MM.1S (cell line): Measurements from ENCODE around the gene ZPBP2.

ENCODE experiments used
- CTCF ChIP-seq: fragments of 300-600 bp; sonication (generic); IDR thresholded peaks from 2 replicates; pipeline ENCODE4 v1.5.1; 2016; ENCODE audit warnings: antibody characterized with exemption, low read length, mixed read lengths
- EZH2 ChIP-seq: fragments of 300-600 bp; sonication (generic); optimal IDR thresholded peaks from 2 replicates; pipeline ENCODE3; 2017; ENCODE audit warnings: low read depth, mild to moderate bottlenecking, antibody characterized with exemption, low read length, mixed read lengths

GRCh38 chr17:39921323-39921722 is 53.3 kb downstream of the ZPBP2 start:
- TF ChIP-seq CTCF (no peak), EZH2 (no peak)
